Measurements from ENCODE around the gene HPCA. TPM values are rescaled to one million over a fixed set of nuclear protein-coding genes. Genes with fewer than 3 reads are reported as not detected.

The HPCA gene
- total and polyA plus RNA-seq, 2 of the 8 experiments (the other 6 are each of a cell fraction or from before 2014, with no cell fraction given), result 0.70 to 1.4 TPM

DNA sequence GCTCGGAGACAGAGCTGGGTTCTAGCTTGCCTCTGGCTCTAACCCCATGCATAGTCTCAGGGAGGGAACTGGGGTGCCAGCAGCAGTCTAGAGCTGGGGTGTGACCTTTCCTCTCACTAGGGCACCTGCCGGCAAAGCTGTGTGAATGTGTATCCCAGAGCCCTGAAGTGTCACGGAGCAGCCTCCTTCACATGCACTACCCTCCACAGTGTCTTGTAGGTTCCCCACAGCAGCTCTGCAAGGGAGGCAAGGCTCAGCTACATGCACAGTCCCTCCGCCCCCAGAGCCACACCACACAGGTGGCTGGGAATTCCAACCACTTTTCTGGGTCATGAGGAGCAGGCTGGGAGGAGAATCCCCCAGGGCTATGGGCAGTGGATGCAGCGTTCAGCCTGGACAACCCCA lies 7.7 kb upstream of the HPCA start (continued):
- TF ChIP-seq, protein P1, sequence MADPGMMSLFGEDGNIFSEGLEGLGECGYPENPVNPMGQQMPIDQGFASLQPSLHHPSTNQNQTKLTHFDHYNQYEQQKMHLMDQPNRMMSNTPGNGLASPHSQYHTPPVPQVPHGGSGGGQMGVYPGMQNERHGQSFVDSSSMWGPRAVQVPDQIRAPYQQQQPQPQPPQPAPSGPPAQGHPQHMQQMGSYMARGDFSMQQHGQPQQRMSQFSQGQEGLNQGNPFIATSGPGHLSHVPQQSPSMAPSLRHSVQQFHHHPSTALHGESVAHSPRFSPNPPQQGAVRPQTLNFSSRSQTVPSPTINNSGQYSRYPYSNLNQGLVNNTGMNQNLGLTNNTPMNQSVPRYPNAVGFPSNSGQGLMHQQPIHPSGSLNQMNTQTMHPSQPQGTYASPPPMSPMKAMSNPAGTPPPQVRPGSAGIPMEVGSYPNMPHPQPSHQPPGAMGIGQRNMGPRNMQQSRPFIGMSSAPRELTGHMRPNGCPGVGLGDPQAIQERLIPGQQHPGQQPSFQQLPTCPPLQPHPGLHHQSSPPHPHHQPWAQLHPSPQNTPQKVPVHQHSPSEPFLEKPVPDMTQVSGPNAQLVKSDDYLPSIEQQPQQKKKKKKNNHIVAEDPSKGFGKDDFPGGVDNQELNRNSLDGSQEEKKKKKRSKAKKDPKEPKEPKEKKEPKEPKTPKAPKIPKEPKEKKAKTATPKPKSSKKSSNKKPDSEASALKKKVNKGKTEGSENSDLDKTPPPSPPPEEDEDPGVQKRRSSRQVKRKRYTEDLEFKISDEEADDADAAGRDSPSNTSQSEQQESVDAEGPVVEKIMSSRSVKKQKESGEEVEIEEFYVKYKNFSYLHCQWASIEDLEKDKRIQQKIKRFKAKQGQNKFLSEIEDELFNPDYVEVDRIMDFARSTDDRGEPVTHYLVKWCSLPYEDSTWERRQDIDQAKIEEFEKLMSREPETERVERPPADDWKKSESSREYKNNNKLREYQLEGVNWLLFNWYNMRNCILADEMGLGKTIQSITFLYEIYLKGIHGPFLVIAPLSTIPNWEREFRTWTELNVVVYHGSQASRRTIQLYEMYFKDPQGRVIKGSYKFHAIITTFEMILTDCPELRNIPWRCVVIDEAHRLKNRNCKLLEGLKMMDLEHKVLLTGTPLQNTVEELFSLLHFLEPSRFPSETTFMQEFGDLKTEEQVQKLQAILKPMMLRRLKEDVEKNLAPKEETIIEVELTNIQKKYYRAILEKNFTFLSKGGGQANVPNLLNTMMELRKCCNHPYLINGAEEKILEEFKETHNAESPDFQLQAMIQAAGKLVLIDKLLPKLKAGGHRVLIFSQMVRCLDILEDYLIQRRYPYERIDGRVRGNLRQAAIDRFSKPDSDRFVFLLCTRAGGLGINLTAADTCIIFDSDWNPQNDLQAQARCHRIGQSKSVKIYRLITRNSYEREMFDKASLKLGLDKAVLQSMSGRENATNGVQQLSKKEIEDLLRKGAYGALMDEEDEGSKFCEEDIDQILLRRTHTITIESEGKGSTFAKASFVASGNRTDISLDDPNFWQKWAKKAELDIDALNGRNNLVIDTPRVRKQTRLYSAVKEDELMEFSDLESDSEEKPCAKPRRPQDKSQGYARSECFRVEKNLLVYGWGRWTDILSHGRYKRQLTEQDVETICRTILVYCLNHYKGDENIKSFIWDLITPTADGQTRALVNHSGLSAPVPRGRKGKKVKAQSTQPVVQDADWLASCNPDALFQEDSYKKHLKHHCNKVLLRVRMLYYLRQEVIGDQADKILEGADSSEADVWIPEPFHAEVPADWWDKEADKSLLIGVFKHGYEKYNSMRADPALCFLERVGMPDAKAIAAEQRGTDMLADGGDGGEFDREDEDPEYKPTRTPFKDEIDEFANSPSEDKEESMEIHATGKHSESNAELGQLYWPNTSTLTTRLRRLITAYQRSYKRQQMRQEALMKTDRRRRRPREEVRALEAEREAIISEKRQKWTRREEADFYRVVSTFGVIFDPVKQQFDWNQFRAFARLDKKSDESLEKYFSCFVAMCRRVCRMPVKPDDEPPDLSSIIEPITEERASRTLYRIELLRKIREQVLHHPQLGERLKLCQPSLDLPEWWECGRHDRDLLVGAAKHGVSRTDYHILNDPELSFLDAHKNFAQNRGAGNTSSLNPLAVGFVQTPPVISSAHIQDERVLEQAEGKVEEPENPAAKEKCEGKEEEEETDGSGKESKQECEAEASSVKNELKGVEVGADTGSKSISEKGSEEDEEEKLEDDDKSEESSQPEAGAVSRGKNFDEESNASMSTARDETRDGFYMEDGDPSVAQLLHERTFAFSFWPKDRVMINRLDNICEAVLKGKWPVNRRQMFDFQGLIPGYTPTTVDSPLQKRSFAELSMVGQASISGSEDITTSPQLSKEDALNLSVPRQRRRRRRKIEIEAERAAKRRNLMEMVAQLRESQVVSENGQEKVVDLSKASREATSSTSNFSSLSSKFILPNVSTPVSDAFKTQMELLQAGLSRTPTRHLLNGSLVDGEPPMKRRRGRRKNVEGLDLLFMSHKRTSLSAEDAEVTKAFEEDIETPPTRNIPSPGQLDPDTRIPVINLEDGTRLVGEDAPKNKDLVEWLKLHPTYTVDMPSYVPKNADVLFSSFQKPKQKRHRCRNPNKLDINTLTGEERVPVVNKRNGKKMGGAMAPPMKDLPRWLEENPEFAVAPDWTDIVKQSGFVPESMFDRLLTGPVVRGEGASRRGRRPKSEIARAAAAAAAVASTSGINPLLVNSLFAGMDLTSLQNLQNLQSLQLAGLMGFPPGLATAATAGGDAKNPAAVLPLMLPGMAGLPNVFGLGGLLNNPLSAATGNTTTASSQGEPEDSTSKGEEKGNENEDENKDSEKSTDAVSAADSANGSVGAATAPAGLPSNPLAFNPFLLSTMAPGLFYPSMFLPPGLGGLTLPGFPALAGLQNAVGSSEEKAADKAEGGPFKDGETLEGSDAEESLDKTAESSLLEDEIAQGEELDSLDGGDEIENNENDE (IDR thresholded peaks at IDR 0.05; ENCODE audit: insufficient replicate concordance, low read length), result no peak
- TF ChIP-seq, protein P2, sequence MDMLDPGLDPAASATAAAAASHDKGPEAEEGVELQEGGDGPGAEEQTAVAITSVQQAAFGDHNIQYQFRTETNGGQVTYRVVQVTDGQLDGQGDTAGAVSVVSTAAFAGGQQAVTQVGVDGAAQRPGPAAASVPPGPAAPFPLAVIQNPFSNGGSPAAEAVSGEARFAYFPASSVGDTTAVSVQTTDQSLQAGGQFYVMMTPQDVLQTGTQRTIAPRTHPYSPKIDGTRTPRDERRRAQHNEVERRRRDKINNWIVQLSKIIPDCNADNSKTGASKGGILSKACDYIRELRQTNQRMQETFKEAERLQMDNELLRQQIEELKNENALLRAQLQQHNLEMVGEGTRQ (IDR thresholded peaks at IDR 0.05; ENCODE audit: low read length), result no peak
- TF ChIP-seq RFX5 (IDR thresholded peaks at IDR 0.05; ENCODE audit: borderline replicate concordance, low read depth, low read length) (no peak), EZH2 (IDR thresholded peaks at IDR 0.05; ENCODE audit: low read depth, low read length, severe bottlenecking) (no peak), MAFK (IDR thresholded peaks at IDR 0.05; ENCODE audit: low read depth, low read length) (no peak), RXRA (IDR thresholded peaks at IDR 0.05; ENCODE audit: insufficient read depth, low read depth, low read length) (no peak), PHF8 (conservative IDR thresholded peaks at IDR 0.05; ENCODE audit: low read depth, low read length) (no peak), TCF12 (IDR thresholded peaks at IDR 0.05; ENCODE audit: low read depth, low read length) (no peak), BACH1 (IDR thresholded peaks at IDR 0.05; ENCODE audit: low read length) (no peak), POLR2AphosphoS5 (IDR thresholded peaks at IDR 0.05; ENCODE audit: low read depth, low read length) (no peak), BCL11A (IDR thresholded peaks at IDR 0.05; ENCODE audit: low read depth in 2 of 2, low read length in 2 of 2) (no peak)
